HG03521 (cell line): ENCODE measurements around the gene CELF4.

Source experiments
- ATAC-seq: cut with Tn5 transposase; IDR thresholded peaks from one replicate; pipeline ENCODE4 v1.9.1; 2021; ENCODE audit warnings: mild to moderate bottlenecking, moderate library complexity; ENCODE audit not compliant: unreplicated experiment

CELF4 gene

GRCh38 chr18:37330173-37330572 is 235.4 kb downstream of the CELF4 start:
- no peak for ATAC-seq

GRCh38 chr18:37328946-37329719 is 236.5 kb downstream of the CELF4 start:
- ATAC-seq = no peak

GRCh38 chr18:37327063-37327577 is 238.5 kb downstream of the CELF4 start:
- no peak for ATAC-seq

GRCh38 chr18:37322492-37323035 is 243.0 kb downstream of the CELF4 start:
- ATAC-seq = peak; percentile 80

GRCh38 chr18:37321582-37322491 is 243.8 kb downstream of the CELF4 start:
- no peak for ATAC-seq

GRCh38 chr18:37320317-37320716 is 245.3 kb downstream of the CELF4 start:
- ATAC-seq = no peak

GRCh38 chr18:37318360-37319355 is 246.9 kb downstream of the CELF4 start:
- ATAC-seq = no peak

GRCh38 chr18:37317486-37317885 is 248.1 kb downstream of the CELF4 start:
- ATAC-seq = no peak

GRCh38 chr18:37316468-37316867 is 249.1 kb downstream of the CELF4 start:
- ATAC-seq = no peak

GRCh38 chr18:37315935-37316334 is 249.7 kb downstream of the CELF4 start:
- ATAC-seq = no peak

- ATAC-seq = no peak
These were observed 251.1 kb downstream of the CELF4 start for GRCh38 chr18:37314534-37314933.

- no peak for ATAC-seq
These were observed 252.0 kb downstream of the CELF4 start for GRCh38 chr18:37313624-37314023.

GRCh38 chr18:37309861-37310260 is 255.7 kb downstream of the CELF4 start:
- no peak for ATAC-seq

GRCh38 chr18:37309059-37309458 is 256.5 kb downstream of the CELF4 start:
- ATAC-seq = no peak

GRCh38 chr18:37307181-37307580 is 258.4 kb downstream of the CELF4 start:
- no peak for ATAC-seq

- ATAC-seq = no peak
These were observed 259.2 kb downstream of the CELF4 start for GRCh38 chr18:37306432-37306831.

GRCh38 chr18:37305066-37305465 is 260.5 kb downstream of the CELF4 start:
- no peak for ATAC-seq

GRCh38 chr18:37304012-37304680 is 261.5 kb downstream of the CELF4 start:
- ATAC-seq = no peak

- ATAC-seq = no peak
These were observed 262.6 kb downstream of the CELF4 start for GRCh38 chr18:37303009-37303408.

- ATAC-seq = no peak
These were observed 263.1 kb downstream of the CELF4 start for GRCh38 chr18:37302519-37302918.
